Measurements from ENCODE around the gene SOX2. TPM values are rescaled to one million over a fixed set of nuclear protein-coding genes. Genes with fewer than 3 reads are reported as not detected.

SOX2 gene
- total and polyA plus RNA-seq, 10 donors, result 0.02 to 0.54 (median 0.10) TPM; not detected in 5

GRCh38 chr3:181753391-181753790, 41.7 kb downstream of the SOX2 start:
- 75 to 80% (median 76%) methylated on average over 3 of the region's 3 CpGs for WGBS, 5 donors
- Histone ChIP-seq H3K27me3 (replicated peaks in 1 of 7) (peaks cover 0 to 21% (median 11%) of the 10 kb centered on the region in 7 donors), H3K27ac (no peak overlapping the region), H3K9me3 (no peaks in the 10 kb centered on the region), H3K4me3 (no peak overlapping the region), H3K36me3 (no peaks in the 10 kb centered on the region), H3K4me1 (no peaks in the 10 kb centered on the region)
- no peak for DNase-seq
- intact Hi-C loops (cut with DNase I; ENCODE audit: low total_unique reads), result no loop called here
- TF ChIP-seq CTCF (IDR thresholded peaks at IDR 0.05 in 8 of 11, conservative IDR thresholded peaks at IDR 0.05 in 3 of 11) (no peak), POLR2A (IDR thresholded peaks at IDR 0.05) (no peak), POLR2AphosphoS5 (IDR thresholded peaks at IDR 0.05) (no peak)

- H3K4me3 ChIP-seq, result no peak overlapping the region
- no peaks in the 10 kb centered on the region for H3K4me1 ChIP-seq
- intact Hi-C loops (cut with DNase I; ENCODE audit: low total_unique reads), result no loop called here
- H3K27ac ChIP-seq, result no peak overlapping the region
- DNase-seq, result no peak
- 43 to 54% (median 54%) methylated on average over 3 of the region's 3 CpGs for WGBS, 5 donors
- peaks cover 0 to 25% (median 11%) of the 10 kb centered on the region in 7 donors for H3K27me3 ChIP-seq (replicated peaks in 1 of 7)
- TF ChIP-seq CTCF (IDR thresholded peaks at IDR 0.05 in 8 of 11, conservative IDR thresholded peaks at IDR 0.05 in 3 of 11) (no peak), POLR2A (IDR thresholded peaks at IDR 0.05) (no peak), POLR2AphosphoS5 (IDR thresholded peaks at IDR 0.05) (no peak)
- no peaks in the 10 kb centered on the region for H3K36me3 ChIP-seq
- no peaks in the 10 kb centered on the region for H3K9me3 ChIP-seq
These were observed 44.2 kb downstream of the SOX2 start for GRCh38 chr3:181755959-181756358.

GRCh38 chr3:181756645-181757297, 45.0 kb downstream of the SOX2 start:
- intact Hi-C loops (cut with DNase I; ENCODE audit: low total_unique reads), result no loop called here
- no peak for DNase-seq
- Histone ChIP-seq H3K9me3 (peaks cover 0 to under 1% (median 0%) of the 10 kb centered on the region in 8 donors), H3K4me3 (no peak overlapping the region), H3K27ac (no peak overlapping the region), H3K4me1 (no peaks in the 10 kb centered on the region), H3K36me3 (no peaks in the 10 kb centered on the region), H3K27me3 (replicated peaks in 1 of 7) (peaks cover 0 to 30% (median 11%) of the 10 kb centered on the region in 7 donors)
- 57 to 69% (median 59%) methylated on average over 3 of the region's 3 CpGs for WGBS, 5 donors
- TF ChIP-seq POLR2A (IDR thresholded peaks at IDR 0.05), result no peak
- no peak for TF ChIP-seq POLR2AphosphoS5 (IDR thresholded peaks at IDR 0.05)
- no peak for TF ChIP-seq CTCF (IDR thresholded peaks at IDR 0.05 in 8 of 11, conservative IDR thresholded peaks at IDR 0.05 in 3 of 11)

GRCh38 chr3:181757694-181758306, 46.1 kb downstream of the SOX2 start:
- intact Hi-C loops (cut with DNase I; ENCODE audit: low total_unique reads), result no loop called here
- Histone ChIP-seq H3K4me3 (no peak overlapping the region), H3K36me3 (no peaks in the 10 kb centered on the region), H3K9me3 (peaks cover 0 to 3% (median 0%) of the 10 kb centered on the region in 8 donors), H3K27me3 (replicated peaks in 1 of 7) (peaks cover 0 to 30% (median 11%) of the 10 kb centered on the region in 7 donors), H3K27ac (no peak overlapping the region), H3K4me1 (no peaks in the 10 kb centered on the region)
- TF ChIP-seq POLR2AphosphoS5 (IDR thresholded peaks at IDR 0.05), result no peak
- TF ChIP-seq POLR2A (IDR thresholded peaks at IDR 0.05), result no peak
- TF ChIP-seq CTCF (IDR thresholded peaks at IDR 0.05 in 8 of 11, conservative IDR thresholded peaks at IDR 0.05 in 3 of 11), result no peak
- no peak for DNase-seq
- 34 to 44% (median 35%) methylated on average over 3 of the region's 3 CpGs for WGBS, 5 donors
